ENCODE measurements around the gene RNLS.

GRCh38 chr10:88322324-88323063 lies 260.6 kb downstream of the RNLS start:
- TF ChIP-seq CTCF (IDR thresholded peaks at IDR 0.05; ENCODE audit: low read depth, low read length) (no peak), POLR2A (IDR thresholded peaks at IDR 0.05; ENCODE audit: extremely low read depth, insufficient read length) (no peak)
